ENCODE data around the gene MVK. TPM values are rescaled to one million over a fixed set of nuclear protein-coding genes. Genes with fewer than 3 reads are reported as not detected.
A peak's percentile ranks its signal among the peaks of the same experiment; 100 is the strongest.

Gene MVK
- total RNA-seq, 6 experiments from 2014 or later, result 14.2 to 60.0 (median 37.6) TPM

- H3K36me3 ChIP-seq, result no peaks in the 10 kb centered on the region
- no peak for ATAC-seq
- H3K27me3 ChIP-seq, result no peaks in the 10 kb centered on the region
- 63% methylated on average over 1 of the region's 5 CpGs for WGBS (ENCODE audit: insufficient coverage, low coverage, low lambda C conversion rate, missing lambda C conversion rate)
- H3K9me3 ChIP-seq, result no peaks in the 10 kb centered on the region
- no peak overlapping the region for H3K27ac ChIP-seq
- TF ChIP-seq POLR2A (IDR thresholded peaks at IDR 0.05) (no peak), CTCF (IDR thresholded peaks at IDR 0.05) (no peak)
- no peak overlapping the region for H3K4me3 ChIP-seq
- intact Hi-C loops (cut with DNase I), result no loop called here
- DNase-seq, result no peak
- H3K4me1 ChIP-seq, result no peaks in the 10 kb centered on the region
These were observed 57.7 kb downstream of the MVK start for GRCh38 chr12:109631302-109631701.

- Histone ChIP-seq H3K27ac (no peak overlapping the region), H3K36me3 (no peaks in the 10 kb centered on the region), H3K9me3 (no peaks in the 10 kb centered on the region), H3K4me3 (no peak overlapping the region), H3K27me3 (no peaks in the 10 kb centered on the region), H3K4me1 (no peaks in the 10 kb centered on the region)
- 83% methylated on average over 1 of the region's 3 CpGs for WGBS (ENCODE audit: insufficient coverage, low coverage, low lambda C conversion rate, missing lambda C conversion rate)
- TF ChIP-seq POLR2A (IDR thresholded peaks at IDR 0.05) (no peak), CTCF (IDR thresholded peaks at IDR 0.05) (no peak)
- DNase-seq, result no peak
- intact Hi-C loops (cut with DNase I), result no loop called here
- no peak for ATAC-seq
These were observed 58.2 kb downstream of the MVK start for GRCh38 chr12:109631751-109632150.

- WGBS (ENCODE audit: insufficient coverage, low coverage, low lambda C conversion rate, missing lambda C conversion rate), result no CpG with 5 or more reads among the region's 8 CpGs
- H3K27ac ChIP-seq, result no peak overlapping the region
- TF ChIP-seq POLR2A (IDR thresholded peaks at IDR 0.05) (no peak), CTCF (IDR thresholded peaks at IDR 0.05) (no peak)
- no peak overlapping the region for H3K4me3 ChIP-seq
- ATAC-seq (no peak), DNase-seq (no peak)
- H3K4me1 ChIP-seq, result no peaks in the 10 kb centered on the region
- H3K27me3 ChIP-seq, result no peaks in the 10 kb centered on the region
- intact Hi-C loops (cut with DNase I), result no loop called here
- no peaks in the 10 kb centered on the region for H3K36me3 ChIP-seq
- no peaks in the 10 kb centered on the region for H3K9me3 ChIP-seq
These were observed 58.7 kb downstream of the MVK start for GRCh38 chr12:109632342-109632741.

- TF ChIP-seq POLR2A (IDR thresholded peaks at IDR 0.05) (no peak), CTCF (IDR thresholded peaks at IDR 0.05) (no peak)
- intact Hi-C loops (cut with DNase I), result no loop called here
- Histone ChIP-seq H3K27ac (no peak overlapping the region), H3K4me3 (no peak overlapping the region), H3K36me3 (no peaks in the 10 kb centered on the region), H3K4me1 (no peaks in the 10 kb centered on the region), H3K9me3 (no peaks in the 10 kb centered on the region), H3K27me3 (no peaks in the 10 kb centered on the region)
- 94% methylated on average over 3 of the region's 3 CpGs for WGBS (ENCODE audit: insufficient coverage, low coverage, low lambda C conversion rate, missing lambda C conversion rate)
- DNase-seq (no peak), ATAC-seq (no peak)
These were observed 62.1 kb downstream of the MVK start for GRCh38 chr12:109635717-109636116.

GRCh38 chr12:109637348-109637747, 63.8 kb downstream of the MVK start:
- no peak overlapping the region for H3K27ac ChIP-seq
- H3K4me1 ChIP-seq, result no peaks in the 10 kb centered on the region
- ATAC-seq (no peak), DNase-seq (peak in 1 of 3 donors; percentile 20)
- H3K9me3 ChIP-seq, result no peaks in the 10 kb centered on the region
- H3K36me3 ChIP-seq, result no peaks in the 10 kb centered on the region
- intact Hi-C loops (cut with DNase I), result no loop called here
- TF ChIP-seq POLR2A (IDR thresholded peaks at IDR 0.05) (no peak), CTCF (IDR thresholded peaks at IDR 0.05) (no peak)
- H3K27me3 ChIP-seq, result no peaks in the 10 kb centered on the region
- 7% methylated on average over 3 of the region's 6 CpGs for WGBS (ENCODE audit: insufficient coverage, low coverage, low lambda C conversion rate, missing lambda C conversion rate)
- H3K4me3 ChIP-seq, result no peak overlapping the region

Data from right lobe of liver (tissue), 6 donors.